Mesenchymal stem cell (in vitro differentiated cells and primary cell): ENCODE measurements around the gene DCTN1. TPM values are rescaled to one million over a fixed set of nuclear protein-coding genes. Genes with fewer than 3 reads are reported as not detected.

Experiments
- DNase-seq: peaks from one replicate; pipeline ENCODE4 v3.0.0-alpha.2; 2013
- H2AFZ ChIP-seq: one replicate; pipeline ENCODE4 v1.6.1; 2013; ENCODE audit warnings: low read depth, mild to moderate bottlenecking, control low read depth, inconsistent platforms, low read length, moderate library complexity
- H2AK5ac ChIP-seq: 2 replicates; pipeline ENCODE4 v1.6.1; 2013; ENCODE audit warnings: low read length, moderate library complexity, mild to moderate bottlenecking, inconsistent platforms; ENCODE audit not compliant: severe bottlenecking
- H2BK120ac ChIP-seq: one replicate; pipeline ENCODE4 v1.6.1; 2013; ENCODE audit warnings: low read depth, mild to moderate bottlenecking, inconsistent platforms, low read length, moderate library complexity
- H2BK12ac ChIP-seq, 2 experiments: one replicate each; pipeline ENCODE4 v1.6.1; 2013; ENCODE audit warnings: inconsistent platforms in 2 of 2, low read length in 2 of 2, mild to moderate bottlenecking in 2 of 2, moderate library complexity in 2 of 2, control low read depth in 1 of 2
- H2BK15ac ChIP-seq: one replicate; pipeline ENCODE4 v1.6.1; 2013; ENCODE audit warnings: mild to moderate bottlenecking, low read depth, inconsistent platforms; ENCODE audit not compliant: poor library complexity, severe bottlenecking
- H2BK5ac ChIP-seq: 2 replicates; pipeline ENCODE4 v1.6.1; 2013; ENCODE audit warnings: low read depth, mild to moderate bottlenecking, low read length, control low read depth, inconsistent platforms; ENCODE audit not compliant: poor library complexity, severe bottlenecking
- H3K14ac ChIP-seq, 2 experiments: one replicate each; pipeline ENCODE4 v1.6.1; 2013; ENCODE audit warnings: inconsistent platforms in 2 of 2, low read length in 2 of 2, control low read depth in 1 of 2, mild to moderate bottlenecking in 1 of 2, moderate library complexity in 1 of 2
- H3K18ac ChIP-seq, 2 experiments: one replicate each; pipeline ENCODE4 v1.6.1; 2013; ENCODE audit warnings: inconsistent platforms in 2 of 2, low read length in 2 of 2, control low read depth in 1 of 2, low read depth in 1 of 2, mild to moderate bottlenecking in 1 of 2
- H3K23ac ChIP-seq, 2 experiments: one replicate each; pipeline ENCODE4 v1.6.1; 2013; ENCODE audit warnings: inconsistent platforms in 2 of 2, low read length in 2 of 2, mild to moderate bottlenecking in 2 of 2, moderate library complexity in 2 of 2, control low read depth in 1 of 2
- H3K27ac ChIP-seq: 2 replicates; pipeline ENCODE4 v1.5.1; 2013; ENCODE audit warnings: mild to moderate bottlenecking, moderate library complexity, low read length, control low read depth, inconsistent platforms; ENCODE audit not compliant: poor library complexity, severe bottlenecking
- H3K27me3 ChIP-seq, 2 experiments: 2 replicates each; pipeline versions ENCODE4 v1.6.1 to v1.7.0; 2013; ENCODE audit warnings: low read length in 2 of 2, mild to moderate bottlenecking in 2 of 2, moderate library complexity in 2 of 2, control low read depth in 1 of 2, inconsistent platforms in 1 of 2; ENCODE audit not compliant: control insufficient read depth in 1 of 2, insufficient read depth in 1 of 2
- H3K36me3 ChIP-seq, 2 experiments: 2 replicates each; pipeline versions ENCODE4 v1.6.1 to v1.7.0; 2013; ENCODE audit warnings: low read length in 2 of 2, control low read depth in 1 of 2, inconsistent platforms in 1 of 2, low read depth in 1 of 2, mild to moderate bottlenecking in 1 of 2; ENCODE audit not compliant: insufficient read depth in 2 of 2, control insufficient read depth in 1 of 2
- H3K4ac ChIP-seq, 2 experiments: one replicate each; pipeline ENCODE4 v1.6.1; 2013; ENCODE audit warnings: inconsistent platforms in 2 of 2, low read length in 2 of 2, mild to moderate bottlenecking in 2 of 2, moderate library complexity in 2 of 2, control low read depth in 1 of 2, low read depth in 1 of 2
- H3K4me1 ChIP-seq: 2 replicates; pipeline ENCODE4 v1.6.1; 2013; ENCODE audit warnings: low read depth, low read length, control low read depth; ENCODE audit not compliant: control insufficient read depth, insufficient read depth
- H3K4me2 ChIP-seq: 2 replicates; pipeline ENCODE4 v1.6.1; 2013; ENCODE audit warnings: low read length, mild to moderate bottlenecking, inconsistent platforms; ENCODE audit not compliant: poor library complexity, severe bottlenecking
- H3K4me3 ChIP-seq, 2 experiments: 2 replicates each; pipeline versions ENCODE4 v1.5.1 to v1.7.0; 2013; ENCODE audit warnings: low read length in 2 of 2, mild to moderate bottlenecking in 2 of 2, control low read depth in 1 of 2, low read depth in 1 of 2; ENCODE audit not compliant: insufficient read depth in 1 of 2
- H3K79me1 ChIP-seq: replicated peaks from 2 replicates; pipeline ENCODE4 v1.6.1; 2013; ENCODE audit warnings: mild to moderate bottlenecking, control low read depth, low read length, inconsistent platforms; ENCODE audit not compliant: poor library complexity, severe bottlenecking
- H3K9ac ChIP-seq: 2 replicates; pipeline ENCODE4 v1.7.0; 2013; ENCODE audit warnings: mild to moderate bottlenecking, low read length, moderate library complexity
- H3K9me3 ChIP-seq: 2 replicates; pipeline ENCODE4 v1.7.0; 2013; ENCODE audit warnings: mild to moderate bottlenecking, low read length; ENCODE audit not compliant: control insufficient read depth
- H4K8ac ChIP-seq: one replicate; pipeline ENCODE4 v1.6.1; 2013; ENCODE audit warnings: inconsistent platforms, mild to moderate bottlenecking, low read length, moderate library complexity
- H4K91ac ChIP-seq: one replicate; pipeline ENCODE4 v1.6.1; 2013; ENCODE audit warnings: mild to moderate bottlenecking, low read length, inconsistent platforms
- WGBS: methylation state at CpG from one replicate; pipeline ENCODE4 v1.1.7; 2013; ENCODE audit warnings: mixed read lengths; 5-methylcytosine and 5-hydroxymethylcytosine counted together
- polyA plus RNA-seq, 2 experiments: library from polyadenylated mRNA; stranded (reverse); fragments of 200-250 nt; gene quantifications; one replicate each; pipeline ENCODE4 v1.2.3, GENCODE V29; 2013

Gene DCTN1
- polyA plus RNA-seq (2013, experiment 1 of 2), result 188 TPM
- 195 TPM for polyA plus RNA-seq (2013, experiment 2 of 2)

DNA sequence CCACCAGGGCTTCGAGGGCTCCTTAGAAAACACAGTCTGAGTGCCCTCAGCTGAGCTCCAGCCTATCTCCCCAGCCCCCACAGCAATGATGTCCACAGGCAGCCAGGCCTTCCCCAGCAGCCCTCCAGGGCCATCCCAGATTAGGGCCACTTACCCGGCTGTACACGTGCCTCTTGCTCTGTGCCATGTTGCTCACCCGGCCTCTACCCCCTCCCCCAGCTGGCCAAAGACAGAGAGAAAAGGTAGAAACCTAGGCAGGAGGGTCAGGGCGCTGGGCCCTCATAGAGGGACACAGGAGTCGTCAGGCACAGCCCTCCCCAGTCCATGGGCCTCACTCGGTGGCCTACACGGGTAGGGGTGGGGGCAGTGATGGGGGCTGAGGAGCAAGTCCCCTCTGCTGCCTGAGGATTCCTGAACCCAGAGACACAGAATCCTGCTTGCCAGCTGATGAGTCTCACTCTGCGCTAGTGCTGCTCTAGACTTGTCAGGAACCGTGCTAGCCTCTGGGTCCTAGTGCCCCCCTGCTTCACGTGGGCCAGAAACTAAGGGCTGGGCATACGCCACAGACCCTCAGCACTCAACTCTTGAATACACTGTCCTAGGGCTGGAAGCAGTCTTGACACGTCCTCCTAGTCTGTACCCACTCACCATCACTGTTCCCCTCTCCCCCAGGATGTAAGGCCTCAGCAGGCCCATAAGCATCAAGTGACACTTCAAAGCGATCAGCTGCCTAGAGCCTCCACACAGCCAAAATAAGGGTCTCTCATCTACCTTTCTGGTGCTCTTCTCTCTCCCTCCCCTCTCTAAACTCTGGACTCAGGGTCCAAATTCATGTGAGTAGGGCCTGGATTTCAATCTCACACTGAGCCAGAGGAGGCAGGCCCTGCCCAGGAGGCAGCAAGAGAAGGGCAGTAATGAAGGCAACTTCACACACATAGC, at the start of gene DCTN1:
Gene DCTN1 (minus strand): TSS at position 461 of the 939 bp plus-strand sequence. CDS start 274 bp downstream, at position 187.
- H2BK5ac ChIP-seq, result no peak within 1 kb of the TSS
- H4K8ac ChIP-seq, result peak within 1 kb of the TSS; percentile 62
- DNase-seq, result peak; percentile 81
- H3K18ac ChIP-seq, result peak within 1 kb of the TSS; percentile 59 to 80
- H3K23ac ChIP-seq, result no peak within 1 kb of the TSS
- H2BK15ac ChIP-seq, result no peak within 1 kb of the TSS
- no peaks in the 10 kb centered on the region for H3K9me3 ChIP-seq
- H3K27ac ChIP-seq, result no peak within 1 kb of the TSS
- no peak within 1 kb of the TSS for H2BK120ac ChIP-seq
- H4K91ac ChIP-seq, result peak within 1 kb of the TSS; percentile 47
- H3K4me3 ChIP-seq, result peak within 1 kb of the TSS; percentile 38 to 80
- 20% methylated on average over 12 of the region's 14 CpGs for WGBS
- peak within 1 kb of the TSS; percentile 75 for H2AK5ac ChIP-seq
- H3K36me3 ChIP-seq, result peaks cover 23 to 34% of the 10 kb centered on the region in 2 experiments
- H2BK12ac ChIP-seq, result no peak within 1 kb of the TSS
- peak within 1 kb of the TSS in 1 of 2 experiments; percentile 46 for H3K14ac ChIP-seq
- no peaks in the 10 kb centered on the region for H3K27me3 ChIP-seq
- peak within 1 kb of the TSS; percentile 60 for H3K4me2 ChIP-seq
- H3K4ac ChIP-seq, result peak within 1 kb of the TSS in 1 of 2 experiments; percentile 13
- H3K4me1 ChIP-seq, result peaks cover 11% of the 10 kb centered on the region
- H2AFZ ChIP-seq, result no peak within 1 kb of the TSS
- H3K79me1 ChIP-seq, result peaks cover 56% of the 10 kb centered on the region
- H3K9ac ChIP-seq, result peak within 1 kb of the TSS; percentile 85

- no peak overlapping the region for H3K14ac ChIP-seq
- H3K4me3 ChIP-seq, result no peak overlapping the region
- no peak overlapping the region for H3K4me2 ChIP-seq
- peaks cover 15% of the 10 kb centered on the region for H3K79me1 ChIP-seq
- WGBS, result 93% methylated on average over 3 of the region's 5 CpGs
- no peak overlapping the region for H3K9ac ChIP-seq
- H3K4ac ChIP-seq, result no peak overlapping the region
- H2BK12ac ChIP-seq, result no peak overlapping the region
- no peak overlapping the region for H2AK5ac ChIP-seq
- H3K18ac ChIP-seq, result no peak overlapping the region
- no peak overlapping the region for H3K27ac ChIP-seq
- no peak overlapping the region for H2BK15ac ChIP-seq
- H4K91ac ChIP-seq, result no peak overlapping the region
- no peak overlapping the region for H2BK5ac ChIP-seq
- H2AFZ ChIP-seq, result no peak overlapping the region
- no peak for DNase-seq
- no peaks in the 10 kb centered on the region for H3K9me3 ChIP-seq
- H2BK120ac ChIP-seq, result no peak overlapping the region
- no peak overlapping the region for H3K23ac ChIP-seq
- peaks cover 65 to 71% of the 10 kb centered on the region in 2 experiments for H3K36me3 ChIP-seq
- peaks cover 14% of the 10 kb centered on the region for H3K4me1 ChIP-seq
- no peak overlapping the region for H4K8ac ChIP-seq
- H3K27me3 ChIP-seq, result no peaks in the 10 kb centered on the region
Measured at GRCh38 chr2:74428675-74429074, 48.6 kb upstream of the DCTN1 start.

- Histone ChIP-seq H2BK12ac (no peak overlapping the region), H3K9me3 (no peaks in the 10 kb centered on the region), H3K18ac (no peak overlapping the region), H4K91ac (no peak overlapping the region), H2BK5ac (no peak overlapping the region), H2AFZ (no peak overlapping the region), H3K27me3 (no peaks in the 10 kb centered on the region), H2AK5ac (no peak overlapping the region), H3K4me3 (no peak overlapping the region), H2BK15ac (no peak overlapping the region), H2BK120ac (no peak overlapping the region), H3K14ac (no peak overlapping the region), H3K27ac (no peak overlapping the region), H3K23ac (no peak overlapping the region), H3K4ac (no peak overlapping the region), H3K36me3 (peaks cover 65 to 71% of the 10 kb centered on the region in 2 experiments), H3K79me1 (peaks cover 13% of the 10 kb centered on the region), H3K9ac (no peak overlapping the region), H3K4me2 (no peak overlapping the region), H3K4me1 (peaks cover 14% of the 10 kb centered on the region), H4K8ac (no peak overlapping the region)
- WGBS, result 94% methylated on average over 3 of the region's 3 CpGs
- no peak for DNase-seq
Measured at GRCh38 chr2:74427551-74427950, 47.4 kb upstream of the DCTN1 start.

GRCh38 chr2:74426181-74426758, 46.2 kb upstream of the DCTN1 start:
- Histone ChIP-seq H3K4ac (no peak overlapping the region), H3K4me1 (peaks cover 18% of the 10 kb centered on the region), H2BK15ac (no peak overlapping the region), H3K27me3 (no peaks in the 10 kb centered on the region), H3K9ac (no peak overlapping the region), H2BK120ac (no peak overlapping the region), H3K4me3 (no peak overlapping the region), H3K36me3 (peaks cover 55 to 61% of the 10 kb centered on the region in 2 experiments), H2AFZ (no peak overlapping the region), H2BK5ac (no peak overlapping the region), H2AK5ac (no peak overlapping the region), H3K79me1 (peaks cover 5% of the 10 kb centered on the region), H3K9me3 (no peaks in the 10 kb centered on the region), H3K23ac (no peak overlapping the region), H4K8ac (no peak overlapping the region), H3K4me2 (no peak overlapping the region), H2BK12ac (no peak overlapping the region), H3K14ac (no peak overlapping the region), H3K18ac (no peak overlapping the region), H4K91ac (no peak overlapping the region), H3K27ac (no peak overlapping the region)
- 89% methylated on average over 14 of the region's 14 CpGs for WGBS
- DNase-seq, result no peak
